HepG2 (cell line): ENCODE measurements around the gene GJC2. TPM values are rescaled to one million over a fixed set of nuclear protein-coding genes. Genes with fewer than 3 reads are reported as not detected.

Source experiments
- ATAD3A ChIP-seq: sonication (generic); formaldehyde crosslinking; IDR thresholded peaks from 2 replicates; pipeline ENCODE4 v1.4.0; 2020; ENCODE audit warnings: missing genetic modification reagents
- ETV6 ChIP-seq: sonication (generic); formaldehyde crosslinking; conservative IDR thresholded peaks from 2 replicates; pipeline ENCODE4 v1.4.0; 2020; ENCODE audit warnings: missing genetic modification reagents
- KLF11 ChIP-seq: IDR thresholded peaks from 2 replicates; pipeline ENCODE4 v1.6.1; 2016; ENCODE audit warnings: missing compliant biosample characterization
- LCORL ChIP-seq, 2 experiments: fragments of 450-650 bp in 1 of 2; sonication (generic) in 1 of 2; formaldehyde crosslinking in 1 of 2; IDR thresholded peaks; 2 replicates each; pipeline versions ENCODE4 v1.5.0 to v1.6.1; 2017 to 2020; ENCODE audit warnings: antibody characterized with exemption in 1 of 2, missing genetic modification reagents in 1 of 2
- MAF1 ChIP-seq: sonication (generic); formaldehyde crosslinking; IDR thresholded peaks from 2 replicates; pipeline ENCODE4 v1.5.0; 2020; ENCODE audit warnings: missing genetic modification reagents, borderline replicate concordance
- MXI1 ChIP-seq: IDR thresholded peaks from 3 replicates; pipeline ENCODE4 v1.6.1; 2012; ENCODE audit warnings: low read depth, low read length, inconsistent platforms, borderline replicate concordance
- PHF21A ChIP-seq: sonication (generic); formaldehyde crosslinking; IDR thresholded peaks from 2 replicates; pipeline ENCODE4 v1.5.0; 2020; ENCODE audit warnings: mild to moderate bottlenecking, missing genetic modification reagents
- SNAI1 ChIP-seq: sonication (generic); formaldehyde crosslinking; IDR thresholded peaks from 2 replicates; pipeline ENCODE4 v1.5.0; 2020; ENCODE audit warnings: mild to moderate bottlenecking, missing genetic modification reagents, borderline replicate concordance
- SOX13 ChIP-seq, 3 experiments: fragments of 450-650 bp in 1 of 3; sonication (generic) in 1 of 3; formaldehyde crosslinking in 1 of 3; IDR thresholded peaks in 2 of 3; conservative IDR thresholded peaks in 1 of 3; 2 replicates each; pipeline versions ENCODE4 v1.5.0 to v1.6.1; 2016 to 2020; ENCODE audit warnings: antibody characterized with exemption in 1 of 3, mild to moderate bottlenecking in 1 of 3, missing compliant biosample characterization in 1 of 3, missing genetic modification reagents in 1 of 3, moderate library complexity in 1 of 3
- SOX6 ChIP-seq, 2 experiments: fragments of 450-650 bp in 1 of 2; sonication (generic) in 1 of 2; formaldehyde crosslinking in 1 of 2; IDR thresholded peaks; 2 replicates each; pipeline versions ENCODE4 v1.4.0 to v1.6.1; 2017 to 2020; ENCODE audit warnings: antibody characterized with exemption in 1 of 2, mild to moderate bottlenecking in 1 of 2, missing genetic modification reagents in 1 of 2
- U2AF1 ChIP-seq: fragments of 200-400 bp; formaldehyde crosslinking; optimal IDR thresholded peaks from 2 replicates; pipeline ENCODE3; 2017; ENCODE audit warnings: mild to moderate bottlenecking, low read depth, low read length
- WIZ ChIP-seq: sonication (generic); formaldehyde crosslinking; IDR thresholded peaks from 2 replicates; pipeline ENCODE4 v1.5.1; 2020; ENCODE audit warnings: mild to moderate bottlenecking, missing genetic modification reagents
- ZNF253 ChIP-seq: sonication (generic); formaldehyde crosslinking; IDR thresholded peaks from 2 replicates; pipeline ENCODE4 v1.8.0; 2022; ENCODE audit warnings: mild to moderate bottlenecking, missing genetic modification reagents, borderline replicate concordance
- ZNF337 ChIP-seq: sonication (generic); formaldehyde crosslinking; IDR thresholded peaks from 2 replicates; pipeline ENCODE4 v1.5.1; 2020; ENCODE audit warnings: missing genetic modification reagents, low read depth, mild to moderate bottlenecking, borderline replicate concordance
- ZNF33A ChIP-seq: sonication (generic); formaldehyde crosslinking; IDR thresholded peaks from 2 replicates; pipeline ENCODE4 v1.5.1; 2020; ENCODE audit warnings: missing genetic modification reagents, mild to moderate bottlenecking, moderate library complexity, borderline replicate concordance
- ZNF407 ChIP-seq: sonication (generic); formaldehyde crosslinking; IDR thresholded peaks from one replicate; pipeline ENCODE4 v1.5.1; 2020; ENCODE audit warnings: mild to moderate bottlenecking, missing genetic modification reagents; ENCODE audit errors: not compliant biosample characterization
- ZNF749 ChIP-seq: sonication (generic); formaldehyde crosslinking; IDR thresholded peaks from 2 replicates; pipeline ENCODE4 v1.8.0; 2022; ENCODE audit warnings: mild to moderate bottlenecking, missing genetic modification reagents, moderate library complexity, borderline replicate concordance
- polyA plus RNA-seq, 8 experiments: library from polyadenylated mRNA; depleted of rRNA in 3 of 8; stranded (reverse) in 7 of 8; unstranded in 1 of 8; fragments of >200 nt; fragmentation: Illumina TruSeq in 4 of 8; extraction: Trizol in 4 of 8; gene quantifications; 2 replicates each; pipeline versions ENCODE4 v1.2.1 to v1.2.3, GENCODE V29; 2011 to 2016; ENCODE audit warnings: low read depth in 4 of 8, missing spikeins in 1 of 8, mixed read lengths in 1 of 8; ENCODE audit not compliant: insufficient read depth in 1 of 8
- total RNA-seq, 5 experiments: library from RNA; depleted of rRNA; stranded (reverse); fragments of >200 nt; fragmentation: Illumina TruSeq; extraction: Trizol; gene quantifications; 2 replicates each; pipeline ENCODE4 v1.2.3, GENCODE V29; 2016; ENCODE audit warnings: low read depth in 1 of 5

Gene GJC2
- total and polyA plus RNA-seq, 2 of the 13 experiments (the other 11 are each of a cell fraction or from before 2014, with no cell fraction given), result 1.6 to 3.8 TPM

- TF ChIP-seq LCORL (IDR thresholded peaks at IDR 0.05) (no peak), LCORL (CRISPR knock-in tag; IDR thresholded peaks at IDR 0.05) (no peak), MXI1 (no peak), KLF11 (0 out of 2 replicates have a peak, but pooled peaks have one; percentile 14), PHF21A (no peak), ZNF749 (CRISPR knock-in tag) (0 out of 2 replicates have a peak, but pooled peaks have one; percentile 19), WIZ (0 out of 2 replicates have a peak, but pooled peaks have one; percentile 80), SOX6 (IDR thresholded peaks at IDR 0.05) (no peak), SOX6 (CRISPR knock-in tag; IDR thresholded peaks at IDR 0.05) (0 out of 2 replicates have a peak, but pooled peaks have one; percentile 8), MAF1 (CRISPR knock-in tag) (no peak), ETV6 (no peak), ZNF253 (CRISPR knock-in tag) (no peak), U2AF1 (no peak), ZNF407 (no peak), SNAI1 (CRISPR knock-in tag) (peak; percentile 90), ZNF337 (CRISPR knock-in tag) (no peak), SOX13 (IDR thresholded peaks at IDR 0.05) (no peak; the same call in 1 of the 2 replicates), SOX13 (CRISPR knock-in tag; conservative IDR thresholded peaks at IDR 0.05 in 1 of 2, IDR thresholded peaks at IDR 0.05 in 1 of 2) (no peak; a peak in 1 of 4 replicates), ATAD3A (no peak), ZNF33A (CRISPR knock-in tag) (no peak)
These were observed 360 bp downstream of the GJC2 start (continued) for GRCh38 chr1:228150120-228150460.
